Activated T-cell treated with anti-CD3 and anti-CD28 coated beads for 4 hours (primary cell): ENCODE results near the gene RHBDL3.

Source experiments
- DNase-seq: peaks from one replicate; pipeline ENCODE4 v3.0.0-alpha.2; 2020

Gene RHBDL3

GRCh38 chr17:32267690-32268205 is 2.1 kb downstream of the RHBDL3 start:
- peak; percentile 30 for DNase-seq

GRCh38 chr17:32268734-32269288 is 3.2 kb downstream of the RHBDL3 start:
- DNase-seq = no peak

GRCh38 chr17:32269377-32269776 is 3.7 kb downstream of the RHBDL3 start:
- no peak for DNase-seq

- no peak for DNase-seq
These were observed 6.2 kb downstream of the RHBDL3 start for GRCh38 chr17:32271844-32272243.

GRCh38 chr17:32274101-32274500 is 8.5 kb downstream of the RHBDL3 start:
- DNase-seq = no peak

GRCh38 chr17:32274643-32275042 is 9.0 kb downstream of the RHBDL3 start:
- no peak for DNase-seq

- no peak for DNase-seq
These were observed 9.7 kb downstream of the RHBDL3 start for GRCh38 chr17:32275060-32276042.

GRCh38 chr17:32276171-32276601 is 10.6 kb downstream of the RHBDL3 start:
- no peak for DNase-seq

- no peak for DNase-seq
These were observed 11.7 kb downstream of the RHBDL3 start for GRCh38 chr17:32277284-32277683.

GRCh38 chr17:32278815-32279214 is 13.2 kb downstream of the RHBDL3 start:
- DNase-seq = no peak

GRCh38 chr17:32279891-32280716 is 14.5 kb downstream of the RHBDL3 start:
- no peak for DNase-seq

- no peak for DNase-seq
These were observed 15.4 kb downstream of the RHBDL3 start for GRCh38 chr17:32281011-32281451.

- DNase-seq = no peak
These were observed 18.1 kb downstream of the RHBDL3 start for GRCh38 chr17:32283745-32284201.

- DNase-seq = no peak
These were observed 19.7 kb downstream of the RHBDL3 start for GRCh38 chr17:32285306-32285705.

- DNase-seq = no peak
These were observed 20.3 kb downstream of the RHBDL3 start for GRCh38 chr17:32285746-32286517.

GRCh38 chr17:32286518-32286900 is 20.9 kb downstream of the RHBDL3 start:
- no peak for DNase-seq

GRCh38 chr17:32287804-32288511 is 22.3 kb downstream of the RHBDL3 start:
- DNase-seq = no peak

GRCh38 chr17:32288615-32289014 is 23.0 kb downstream of the RHBDL3 start:
- no peak for DNase-seq

GRCh38 chr17:32289471-32290070 is 23.9 kb downstream of the RHBDL3 start:
- DNase-seq = no peak

- DNase-seq = no peak
These were observed 26.5 kb downstream of the RHBDL3 start for GRCh38 chr17:32292094-32292493.

- no peak for DNase-seq
These were observed 31.8 kb downstream of the RHBDL3 start for GRCh38 chr17:32297424-32297823.
